IPS-NIHi7 (cell line): ENCODE measurements around the gene MANSC1.

Experiments used
- DNase-seq: peaks from one replicate; pipeline ENCODE4 v3.0.0; 2012; ENCODE audit warnings: mixed read lengths; ENCODE audit errors: extremely low spot score

MANSC1 gene

GRCh38 chr12:12349711-12350665 lies at the start of gene MANSC1:
MANSC1 (minus strand) TSS chr12:12350242; CDS start chr12:12343314, 6,928 bp downstream.
- DNase-seq: peak; percentile 59

DNA sequence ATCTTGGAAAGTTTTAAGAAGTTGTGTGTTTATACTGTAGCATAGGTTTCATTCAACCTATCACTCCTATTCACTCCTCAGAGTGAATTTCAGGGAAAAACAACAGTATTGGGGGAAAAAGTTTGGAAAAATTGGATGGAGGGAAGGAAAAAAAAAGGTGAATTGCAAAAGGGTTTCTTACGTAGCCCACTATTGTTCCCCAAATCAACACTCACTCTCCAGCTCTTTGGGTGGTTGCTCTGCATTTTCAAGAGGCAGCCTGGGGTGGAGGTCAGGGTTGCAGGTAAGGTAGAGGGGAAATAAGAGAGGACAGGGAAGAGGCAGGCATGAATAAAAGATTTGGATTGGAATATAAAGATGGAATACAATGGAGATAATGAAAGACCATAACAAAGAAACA lies 49.1 kb upstream of the MANSC1 start:
- DNase-seq: no peak

GRCh38 chr12:12398026-12398859 lies 48.2 kb upstream of the MANSC1 start:
- DNase-seq: no peak

DNA sequence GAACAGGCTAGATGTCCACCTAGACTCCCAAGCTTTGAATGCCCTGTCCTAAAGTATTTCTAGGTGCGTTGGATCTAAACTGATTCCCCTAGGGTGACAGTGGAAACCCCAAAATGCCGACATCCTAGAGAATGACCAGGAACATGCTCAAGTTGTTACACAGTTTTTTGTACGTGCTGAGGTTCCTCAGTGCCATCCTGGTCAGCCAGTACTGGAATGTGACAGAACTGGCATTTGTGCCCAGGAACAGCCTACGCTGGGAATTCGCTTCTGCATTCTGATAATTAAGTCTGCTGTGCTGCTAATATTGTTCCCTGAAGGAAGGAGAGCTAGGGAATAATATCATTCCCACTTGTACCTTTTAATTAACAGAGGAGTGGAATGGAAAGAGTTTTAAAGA lies 47.1 kb upstream of the MANSC1 start:
- DNase-seq: no peak

- no peak for DNase-seq
These were observed 46.7 kb upstream of the MANSC1 start for GRCh38 chr12:12396694-12397093.

GRCh38 chr12:12393171-12393570 lies 43.1 kb upstream of the MANSC1 start:
- no peak for DNase-seq

- DNase-seq: no peak
These were observed 42.4 kb upstream of the MANSC1 start for GRCh38 chr12:12392413-12392812.

DNA sequence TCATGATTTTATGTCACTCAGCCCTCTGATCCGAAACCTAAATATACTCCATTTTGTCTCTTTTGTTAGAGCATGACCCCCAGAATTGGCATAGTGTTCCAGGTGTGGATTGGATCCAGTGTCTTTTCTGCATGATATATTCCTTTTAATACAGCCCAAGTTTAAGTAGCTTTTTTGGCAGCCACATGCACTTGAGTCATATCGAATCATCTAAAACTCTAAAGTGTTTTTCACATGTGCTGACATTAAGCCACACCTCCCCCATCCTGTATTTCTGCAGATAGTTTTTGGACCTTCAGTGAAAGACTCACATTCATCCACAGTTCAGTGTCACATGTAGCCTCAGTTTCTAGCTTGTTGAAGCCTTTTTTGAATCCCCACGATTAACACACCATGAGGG lies 37.5 kb upstream of the MANSC1 start:
- no peak for DNase-seq

GRCh38 chr12:12384571-12385340 lies 34.7 kb upstream of the MANSC1 start:
- DNase-seq: peak; percentile 68

DNA sequence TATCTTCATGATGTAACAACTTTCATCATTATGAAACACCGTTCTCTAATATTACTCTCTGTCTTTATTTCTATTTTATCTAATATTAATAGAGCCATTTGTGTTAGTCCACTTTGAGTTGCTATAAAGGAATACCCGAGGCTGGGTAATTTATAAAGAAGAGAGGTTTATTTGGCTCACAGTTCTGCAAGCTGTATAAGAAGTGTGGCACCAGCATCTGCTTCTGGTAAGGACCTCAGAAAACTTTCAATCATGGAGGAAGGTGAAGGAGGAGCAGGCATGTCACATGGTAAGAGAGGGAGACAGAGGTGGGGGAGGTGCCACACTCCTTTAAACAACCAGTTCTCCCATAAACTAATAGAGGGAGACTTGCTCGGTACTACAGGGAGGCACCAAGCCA lies 31.9 kb upstream of the MANSC1 start:
- no peak for DNase-seq

GRCh38 chr12:12380949-12381593 lies 31.0 kb upstream of the MANSC1 start:
- DNase-seq: no peak

GRCh38 chr12:12379831-12380730 lies 30.0 kb upstream of the MANSC1 start:
- DNase-seq: no peak

DNA sequence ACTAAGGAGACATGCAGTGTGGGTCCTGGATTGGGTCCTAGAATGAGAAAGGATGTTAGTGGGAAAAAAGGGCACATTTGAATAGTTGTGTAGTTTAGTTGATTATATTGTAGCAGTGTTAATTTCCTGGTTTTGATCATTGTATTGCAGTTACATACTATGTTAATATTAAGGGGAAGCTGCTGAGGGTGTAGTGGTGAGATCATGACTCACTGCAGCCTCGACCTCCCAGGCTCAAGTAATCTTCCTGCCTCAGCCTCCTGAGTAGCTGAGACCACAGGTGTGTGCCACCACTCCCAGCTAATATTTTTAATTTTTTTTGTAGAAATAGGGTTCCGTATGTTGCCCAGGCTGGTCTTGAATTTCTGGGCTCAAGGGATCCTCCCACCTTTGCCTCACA lies 28.6 kb upstream of the MANSC1 start:
- no peak for DNase-seq

- DNase-seq: peak; percentile 69
These were observed 26.8 kb upstream of the MANSC1 start for GRCh38 chr12:12376646-12377448.

- no peak for DNase-seq
These were observed 23.1 kb upstream of the MANSC1 start for GRCh38 chr12:12372946-12373722.

DNA sequence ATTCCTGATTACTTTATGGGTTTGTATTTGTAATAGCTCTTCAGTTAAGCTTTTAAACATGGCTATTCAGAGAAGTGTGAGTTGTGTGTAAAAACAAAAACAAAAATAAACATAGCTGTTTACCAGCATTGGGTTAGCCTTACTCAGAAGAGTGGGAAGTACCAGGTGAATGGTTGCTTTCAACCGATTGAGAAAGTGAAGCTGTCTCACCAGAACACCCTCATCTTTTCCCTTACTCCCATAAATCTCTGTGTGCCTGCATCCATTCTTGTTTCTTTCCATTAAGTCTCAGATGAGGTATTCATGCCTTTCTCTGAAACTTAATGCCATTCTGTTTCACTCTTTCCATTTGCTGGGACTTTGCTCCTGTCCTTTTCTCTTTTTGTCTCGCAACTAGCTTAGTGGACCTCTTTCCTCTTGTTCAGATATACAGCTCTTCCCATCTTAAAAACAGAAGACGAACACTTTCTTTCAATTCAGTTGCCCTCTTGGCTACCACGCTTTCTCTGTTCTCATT lies 17.5 kb upstream of the MANSC1 start:
- no peak for DNase-seq

GRCh38 chr12:12366701-12367481 lies 16.8 kb upstream of the MANSC1 start:
- DNase-seq: no peak
